Liver (tissue), 3 donors: ENCODE data around the gene WNT7B.

ENCODE experiments used
- ATF3 ChIP-seq: IDR thresholded peaks from 2 replicates; pipeline ENCODE4 v1.6.1; 2016; ENCODE audit warnings: antibody characterized with exemption
- CTCF ChIP-seq: fragments of 150-350 bp; IDR thresholded peaks from 2 replicates; pipeline ENCODE4 v1.5.1; 2017; ENCODE audit warnings: improper control_type of control experiment, low read depth, low read length; ENCODE audit not compliant: missing input control
- FOXA1 ChIP-seq: IDR thresholded peaks from 2 replicates; pipeline ENCODE4 v1.6.1; 2016; ENCODE audit warnings: antibody characterized with exemption
- GABPA ChIP-seq, 2 donors: IDR thresholded peaks in 1 of 2; conservative IDR thresholded peaks in 1 of 2; 2 replicates each; pipeline ENCODE4 v1.6.1; 2016; ENCODE audit warnings: antibody characterized with exemption in 2 of 2, mild to moderate bottlenecking in 1 of 2, moderate library complexity in 1 of 2
- JUND ChIP-seq, 2 donors: IDR thresholded peaks; 2 replicates each; pipeline ENCODE4 v1.6.1; 2016; ENCODE audit warnings: antibody characterized with exemption in 2 of 2
- MAX ChIP-seq: IDR thresholded peaks from 2 replicates; pipeline ENCODE4 v1.6.1; 2016; ENCODE audit warnings: antibody characterized with exemption
- RXRA ChIP-seq, 2 donors: IDR thresholded peaks; 2 replicates each; pipeline ENCODE4 v1.6.1; 2017 to 2018; ENCODE audit warnings: antibody characterized with exemption in 2 of 2, mild to moderate bottlenecking in 1 of 2
- SP1 ChIP-seq: IDR thresholded peaks from 2 replicates; pipeline ENCODE4 v1.6.1; 2018; ENCODE audit warnings: antibody characterized with exemption, mild to moderate bottlenecking
- TAF1 ChIP-seq: conservative IDR thresholded peaks from 2 replicates; pipeline ENCODE4 v1.6.1; 2016; ENCODE audit warnings: antibody characterized with exemption, mild to moderate bottlenecking
- YY1 ChIP-seq: IDR thresholded peaks from 2 replicates; pipeline ENCODE4 v1.6.1; 2016; ENCODE audit warnings: antibody characterized with exemption, mild to moderate bottlenecking
- donor health status: healthy.
- donor health status: healthy.

GRCh38 chr22:45905326-45905923 lies 71.5 kb downstream of the WNT7B start:
- no peak for TF ChIP-seq CTCF
- TF ChIP-seq YY1, result no peak
- TF ChIP-seq ATF3, result no peak
- TF ChIP-seq MAX, result no peak
- no peak for TF ChIP-seq JUND (IDR thresholded peaks at IDR 0.05)
- TF ChIP-seq TAF1, result no peak
- TF ChIP-seq GABPA (IDR thresholded peaks at IDR 0.05 in 1 of 2, conservative IDR thresholded peaks at IDR 0.05 in 1 of 2), result no peak
- TF ChIP-seq RXRA (IDR thresholded peaks at IDR 0.05), result no peak
- TF ChIP-seq SP1, result no peak
- no peak for TF ChIP-seq FOXA1
